Measurements from ENCODE around the gene SGIP1. TPM values are rescaled to one million over a fixed set of nuclear protein-coding genes. Genes with fewer than 3 reads are reported as not detected.
A peak's percentile ranks its signal among the peaks of the same experiment; 100 is the strongest.

Gene SGIP1
- total and polyA plus RNA-seq, 2 of the 4 experiments (the other 2 are of a cell fraction) = 27.1 to 42.7 TPM

DNA sequence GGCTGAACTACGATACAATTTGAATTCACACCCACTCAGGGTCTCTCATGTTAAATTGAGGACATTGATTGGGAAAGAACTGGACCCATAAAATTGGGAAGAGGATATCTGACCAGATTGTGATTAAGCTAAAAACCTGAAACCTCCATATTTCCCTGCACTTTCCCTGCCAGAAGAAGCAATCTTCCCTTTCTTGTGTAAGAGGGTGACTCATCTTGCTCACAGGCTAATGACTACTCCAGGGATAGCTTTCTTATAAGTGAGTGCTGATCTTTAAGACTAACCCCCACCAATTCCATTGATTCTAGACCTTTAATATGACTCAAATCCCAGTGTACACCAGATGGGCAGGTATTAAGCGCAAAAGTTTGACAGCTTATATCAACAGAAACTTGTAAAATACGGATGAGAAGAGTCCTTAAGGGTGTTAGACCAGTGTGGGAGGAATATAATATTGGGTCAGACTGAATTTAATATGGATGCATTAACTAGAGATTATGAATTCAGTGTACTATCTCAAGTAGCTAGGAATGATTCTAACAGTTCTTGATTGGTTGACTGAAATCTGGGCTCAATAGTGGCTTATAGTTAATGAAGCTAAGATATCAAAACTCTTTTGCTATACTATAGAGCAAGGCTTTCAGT lies 12.1 kb upstream of the SGIP1 start:
- Histone ChIP-seq H3K18ac (ENCODE audit: low read depth, low read length) (no peak overlapping the region; the same call in 1 of the 2 replicates), H4K8ac (ENCODE audit: low read depth in 2 of 2, low read length in 2 of 2) (peak overlapping the region in 1 of 2 experiments; percentile 64; a peak in 1 of 4 replicates), H3K27me3 (ENCODE audit: control insufficient read depth, insufficient read depth, low read length) (no peaks in the 10 kb centered on the region), H3K14ac (replicated peaks; ENCODE audit: low read depth, low read length) (no peak overlapping the region), H3K4me1 (ENCODE audit: control insufficient read depth, insufficient read depth, low read length) (peaks cover 6% of the 10 kb centered on the region; the same call in 1 of the 2 replicates), H3K9me1 (ENCODE audit: insufficient read depth, low read length) (peaks cover 3% of the 10 kb centered on the region; the same call in 1 of the 2 replicates), H4K20me1 (ENCODE audit: insufficient read depth, low read length) (no peaks in the 10 kb centered on the region), H3K4me3 (ENCODE audit: insufficient read depth, low read depth, low read length) (no peak overlapping the region), H2AK5ac (ENCODE audit: low read depth, low read length) (no peak overlapping the region), H2AK9ac (replicated peaks; ENCODE audit: low read depth, low read length, poor library complexity) (no peak overlapping the region), H3K9ac (ENCODE audit: low read depth, low read length) (no peak overlapping the region), H3K56ac (ENCODE audit: extremely low read depth, insufficient read depth, low read length) (no peak overlapping the region), H2BK15ac (ENCODE audit: low read depth, low read length) (0 out of 3 replicates have a peak overlapping the region, but pooled peaks have one; percentile 47), H4K5ac (ENCODE audit: low read depth, low read length) (no peak overlapping the region), H3K23ac (ENCODE audit: low read depth, low read length) (no peak overlapping the region), H3K4me2 (ENCODE audit: low read depth, low read length) (no peak overlapping the region), H2BK120ac (ENCODE audit: low read depth, low read length) (peak overlapping the region; percentile 37; the same call in 1 of the 2 replicates), H2AFZ (replicated peaks; ENCODE audit: low read length, poor library complexity) (no peak overlapping the region), H3K9me3 (ENCODE audit: control insufficient read depth, insufficient read depth, low read length) (no peaks in the 10 kb centered on the region), H3K79me1 (ENCODE audit: low read depth in 1 of 2, low read length in 2 of 2) (peaks cover 0 to 4% of the 10 kb centered on the region in 2 experiments; a peak in 2 of 4 replicates), H3K27ac (ENCODE audit: insufficient read depth, low read length) (no peak overlapping the region), H3K36me3 (ENCODE audit: control insufficient read depth, insufficient read depth, low read length) (no peaks in the 10 kb centered on the region; the same call in 1 of the 2 replicates), H2BK20ac (ENCODE audit: low read depth, low read length) (peak overlapping the region; percentile 68; the same call in 1 of the 2 replicates), H3K4ac (ENCODE audit: low read depth, low read length) (no peak overlapping the region), H4K91ac (ENCODE audit: insufficient read depth, low read depth, low read length) (no peak overlapping the region; the same call in 1 of the 2 replicates), H2BK5ac (ENCODE audit: low read depth, low read length, poor library complexity, severe bottlenecking) (peak overlapping the region; percentile 68)
- intact Hi-C loops (cut with micrococcal nuclease) = no loop called here
- DNase-seq (peak; percentile 95), ATAC-seq (ENCODE audit: low read depth) (peak; percentile 77)
- ChIA-PET CTCF (interaction anchor here (0.7 to 1.2 kb wide), 2 partner anchors 17 to 118 kb away, joined by 4 to 5 read pairs; no protein-coding TSS in a partner anchor), POLR2A (ENCODE audit: unreplicated experiment) (interaction anchor here (0.6 kb wide), 2 partner anchors 11 to 14 kb away, joined by 3 to 4 read pairs; no protein-coding TSS in a partner anchor)
- in situ Hi-C loops (cut with MboI; ENCODE audit: low sequenced_read_pairs) = no loop called here
- peak; percentile 96 for TF ChIP-seq FOS (IDR thresholded peaks at IDR 0.05; ENCODE audit: low read depth, low read length)
- TF ChIP-seq RAD21 (IDR thresholded peaks at IDR 0.05; ENCODE audit: low read length) = 0 out of 2 replicates have a peak, but pooled peaks have one; percentile 6
- peak; percentile 49; the same call in 1 of the 2 replicates for TF ChIP-seq BHLHE40 (IDR thresholded peaks at IDR 0.05; ENCODE audit: low read depth, low read length)
- 0 out of 2 replicates have a peak, but pooled peaks have one; percentile 22 for TF ChIP-seq RFX5 (IDR thresholded peaks at IDR 0.05; ENCODE audit: low read depth, low read length)
- peak; percentile 97 for TF ChIP-seq CEBPB (IDR thresholded peaks at IDR 0.05; ENCODE audit: low read depth, low read length)
- no peak for TF ChIP-seq MAZ (IDR thresholded peaks at IDR 0.05; ENCODE audit: borderline replicate concordance, low read depth, low read length)
- TF ChIP-seq POLR2A (IDR thresholded peaks at IDR 0.05; ENCODE audit: low read depth, low read length) = no peak
- BruUV-seq (replicated peaks) = no TSS peak
- dilution Hi-C loops (cut with HindIII; ENCODE audit: low sequenced_read_pairs, unreplicated experiment) = no loop called here
- WGBS, 2 experiments (ENCODE audit: extremely low coverage in 2 of 2, insufficient read length in 1 of 2) = 0% methylated on average over 1 of the region's 3 CpGs; no CpG with 5 or more reads in 1 of the 2 experiments

Measured in IMR-90 (cell line).